SU-DHL-6 (cell line): ENCODE measurements around the gene UNC119B.

ENCODE experiments used
- EZH2phosphoT487 ChIP-seq: fragments of 200-600 bp; sonication (generic), shearing (Covaris generic); conservative IDR thresholded peaks from 2 replicates; pipeline ENCODE4 v1.6.1; 2018; ENCODE audit warnings: mild to moderate bottlenecking, antibody characterized with exemption, low read length, moderate library complexity, mixed read lengths
- TF ChIP-seq, protein P1 (sequence below): fragments of 200-600 bp; sonication (generic); IDR thresholded peaks from one replicate; pipeline ENCODE4 v1.5.1; 2017; ENCODE audit warnings: antibody characterized with exemption, mild to moderate bottlenecking, low read length, moderate library complexity; ENCODE audit not compliant: insufficient read depth, poor library complexity, severe bottlenecking

DNA sequence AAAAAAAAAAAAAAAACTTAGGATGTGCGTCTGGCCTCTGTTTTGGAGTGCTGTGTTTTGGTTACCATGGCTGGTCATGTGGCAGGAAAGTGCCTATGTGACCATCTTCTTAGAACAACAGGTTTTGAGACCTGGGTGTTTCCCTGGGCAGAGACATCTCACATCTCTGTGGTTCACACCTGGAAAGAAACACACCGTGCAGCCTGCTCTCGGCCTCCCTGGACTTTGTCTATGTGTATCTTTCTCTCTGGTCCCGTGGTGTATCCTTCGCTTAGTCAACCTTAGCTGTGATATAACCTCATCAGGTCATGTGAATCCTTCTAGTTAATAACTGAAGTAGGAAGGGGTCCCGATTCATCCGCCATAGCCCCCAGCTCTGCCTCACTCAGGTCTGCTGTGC is 38.0 kb downstream of the UNC119B start:
- TF ChIP-seq, protein P1, sequence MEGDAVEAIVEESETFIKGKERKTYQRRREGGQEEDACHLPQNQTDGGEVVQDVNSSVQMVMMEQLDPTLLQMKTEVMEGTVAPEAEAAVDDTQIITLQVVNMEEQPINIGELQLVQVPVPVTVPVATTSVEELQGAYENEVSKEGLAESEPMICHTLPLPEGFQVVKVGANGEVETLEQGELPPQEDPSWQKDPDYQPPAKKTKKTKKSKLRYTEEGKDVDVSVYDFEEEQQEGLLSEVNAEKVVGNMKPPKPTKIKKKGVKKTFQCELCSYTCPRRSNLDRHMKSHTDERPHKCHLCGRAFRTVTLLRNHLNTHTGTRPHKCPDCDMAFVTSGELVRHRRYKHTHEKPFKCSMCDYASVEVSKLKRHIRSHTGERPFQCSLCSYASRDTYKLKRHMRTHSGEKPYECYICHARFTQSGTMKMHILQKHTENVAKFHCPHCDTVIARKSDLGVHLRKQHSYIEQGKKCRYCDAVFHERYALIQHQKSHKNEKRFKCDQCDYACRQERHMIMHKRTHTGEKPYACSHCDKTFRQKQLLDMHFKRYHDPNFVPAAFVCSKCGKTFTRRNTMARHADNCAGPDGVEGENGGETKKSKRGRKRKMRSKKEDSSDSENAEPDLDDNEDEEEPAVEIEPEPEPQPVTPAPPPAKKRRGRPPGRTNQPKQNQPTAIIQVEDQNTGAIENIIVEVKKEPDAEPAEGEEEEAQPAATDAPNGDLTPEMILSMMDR: no peak
- TF ChIP-seq EZH2phosphoT487: no peak
